GM23248 (cell line): ENCODE measurements around the gene HPDL.

Experiments
- EZH2 ChIP-seq: fragments of 200-600 bp; sonication (generic); IDR thresholded peaks from 2 replicates; pipeline ENCODE4 v1.6.1; 2018; ENCODE audit warnings: antibody characterized with exemption, mild to moderate bottlenecking; ENCODE audit not compliant: insufficient read depth, poor library complexity, severe bottlenecking
- EZH2phosphoT487 ChIP-seq: fragments of 200-600 bp; sonication (generic); IDR thresholded peaks from 2 replicates; pipeline ENCODE4 v1.6.1; 2018; ENCODE audit warnings: antibody characterized with exemption, moderate library complexity, mild to moderate bottlenecking, low read depth; ENCODE audit not compliant: insufficient read depth

- TF ChIP-seq EZH2phosphoT487 (no peak), EZH2 (no peak)
These were observed 5.6 kb downstream of the HPDL start for GRCh38 chr1:45332346-45332720.
